Loucy (cell line): ENCODE data around the gene ING2.
"Not testable (repeated sequence)": the region's sequence is repeated elsewhere in the genome, so short reads cannot be mapped to it uniquely, and the experiment has no call there.

Source experiments
- H2AFZ ChIP-seq: fragments of 200-600 bp; sonication (generic); 2 replicates; pipeline ENCODE4 v1.6.0; 2016; ENCODE audit warnings: antibody characterized with exemption, mild to moderate bottlenecking, low read length, moderate library complexity
- H3F3A ChIP-seq: fragments of 200-600 bp; 2 replicates; pipeline ENCODE4 v1.6.0; 2016; ENCODE audit warnings: antibody characterized with exemption, low read depth, mild to moderate bottlenecking
- H3K27me3 ChIP-seq: fragments of 200-600 bp; sonication (generic); 2 replicates; pipeline ENCODE4 v1.6.1; 2014; ENCODE audit warnings: low read length, mild to moderate bottlenecking; ENCODE audit not compliant: insufficient read depth, poor library complexity, severe bottlenecking
- H3K36me3 ChIP-seq: fragments of 200-600 bp; sonication (generic); 2 replicates; pipeline ENCODE4 v1.6.1; 2016; ENCODE audit warnings: low read length; ENCODE audit not compliant: insufficient read depth
- H3K4me1 ChIP-seq: fragments of 200-600 bp; sonication (generic); 2 replicates; pipeline ENCODE4 v1.5.1; 2014; ENCODE audit warnings: low read length, mild to moderate bottlenecking; ENCODE audit not compliant: insufficient read depth, poor library complexity, severe bottlenecking
- H3K4me2 ChIP-seq: fragments of 200-600 bp; sonication (generic); 2 replicates; pipeline ENCODE4 v1.6.0; 2014; ENCODE audit warnings: antibody characterized with exemption, low read length, low read depth, mild to moderate bottlenecking; ENCODE audit not compliant: poor library complexity, severe bottlenecking
- H3K4me3 ChIP-seq: fragments of 200-600 bp; sonication (generic); 2 replicates; pipeline ENCODE4 v1.5.1; 2014; ENCODE audit warnings: low read length, mild to moderate bottlenecking, mixed read lengths; ENCODE audit not compliant: poor library complexity, severe bottlenecking
- H3K79me2 ChIP-seq: fragments of 200-600 bp; sonication (generic); 2 replicates; pipeline ENCODE4 v1.6.1; 2014; ENCODE audit warnings: low read length; ENCODE audit not compliant: insufficient read depth
- H3K9ac ChIP-seq: fragments of 200-600 bp; sonication (generic); 2 replicates; pipeline ENCODE4 v1.6.0; 2014; ENCODE audit warnings: mild to moderate bottlenecking, low read depth, low read length, moderate library complexity; ENCODE audit not compliant: poor library complexity, severe bottlenecking
- H3K9me2 ChIP-seq: fragments of 200-600 bp; sonication (generic); replicated peaks from 2 replicates; pipeline ENCODE4 v1.6.1; 2016; ENCODE audit warnings: low read depth, low read length, mixed read lengths
- H3K9me3 ChIP-seq: fragments of 200-600 bp; sonication (generic); 2 replicates; pipeline ENCODE4 v1.6.1; 2014; ENCODE audit warnings: mild to moderate bottlenecking, antibody characterized with exemption, low read length, low read depth; ENCODE audit not compliant: insufficient read depth
- H4K20me1 ChIP-seq: fragments of 200-600 bp; sonication (generic); 2 replicates; pipeline ENCODE4 v1.6.0; 2014; ENCODE audit warnings: antibody characterized with exemption, low read length, mild to moderate bottlenecking; ENCODE audit not compliant: insufficient read depth, poor library complexity, severe bottlenecking
- CTCF ChIP-seq: fragments of 200-600 bp; sonication (generic); conservative IDR thresholded peaks from 2 replicates; pipeline ENCODE4 v1.5.1; 2014; ENCODE audit warnings: mild to moderate bottlenecking, antibody characterized with exemption, low read length
- EZH2phosphoT487 ChIP-seq: fragments of 200-600 bp; IDR thresholded peaks from 2 replicates; pipeline ENCODE4 v1.6.1; 2018; ENCODE audit warnings: antibody characterized with exemption, mild to moderate bottlenecking, moderate library complexity, borderline replicate concordance

The ING2 gene

GRCh38 chr4:183478123-183478522 lies 26.7 kb upstream of the ING2 start:
- Histone ChIP-seq H3K4me2 (no peak overlapping the region), H3K79me2 (no peaks in the 10 kb centered on the region), H3K4me1 (no peaks in the 10 kb centered on the region), H3K4me3 (no peak overlapping the region), H4K20me1 (no peaks in the 10 kb centered on the region), H3K36me3 (no peaks in the 10 kb centered on the region), H3K9ac (no peak overlapping the region), H3F3A (no peaks in the 10 kb centered on the region), H3K9me3 (no peaks in the 10 kb centered on the region), H3K27me3 (no peaks in the 10 kb centered on the region), H3K9me2 (no peaks in the 10 kb centered on the region), H2AFZ (no peak overlapping the region)
- TF ChIP-seq EZH2phosphoT487 (no peak), CTCF (no peak)

- H3K9me3 ChIP-seq: no peaks in the 10 kb centered on the region
- no peaks in the 10 kb centered on the region for H3F3A ChIP-seq
- no peaks in the 10 kb centered on the region for H3K4me1 ChIP-seq
- TF ChIP-seq EZH2phosphoT487 (no peak), CTCF (no peak)
- no peak overlapping the region for H3K4me3 ChIP-seq
- H3K9me2 ChIP-seq: no peaks in the 10 kb centered on the region
- no peaks in the 10 kb centered on the region for H3K36me3 ChIP-seq
- no peak overlapping the region for H3K9ac ChIP-seq
- H3K27me3 ChIP-seq: no peaks in the 10 kb centered on the region
- no peak overlapping the region for H3K4me2 ChIP-seq
- H2AFZ ChIP-seq: no peak overlapping the region
- no peaks in the 10 kb centered on the region for H3K79me2 ChIP-seq
- H4K20me1 ChIP-seq: no peaks in the 10 kb centered on the region
Observed at GRCh38 chr4:183478926-183479325, 25.9 kb upstream of the ING2 start.

- not testable (repeated sequence) for H2AFZ ChIP-seq
Observed at GRCh38 chr4:183482515-183483095, 22.3 kb upstream of the ING2 start.

GRCh38 chr4:183483997-183484396 lies 20.9 kb upstream of the ING2 start:
- TF ChIP-seq CTCF (no peak), EZH2phosphoT487 (no peak)
- no peaks in the 10 kb centered on the region for H3K4me1 ChIP-seq
- no peak overlapping the region for H3K4me3 ChIP-seq
- no peaks in the 10 kb centered on the region for H3K27me3 ChIP-seq
- H3F3A ChIP-seq: no peaks in the 10 kb centered on the region
- no peak overlapping the region for H3K9ac ChIP-seq
- H3K79me2 ChIP-seq: no peaks in the 10 kb centered on the region
- H3K36me3 ChIP-seq: no peaks in the 10 kb centered on the region
- no peaks in the 10 kb centered on the region for H3K9me2 ChIP-seq
- no peak overlapping the region for H3K4me2 ChIP-seq
- H2AFZ ChIP-seq: no peak overlapping the region
- H4K20me1 ChIP-seq: no peaks in the 10 kb centered on the region
- no peaks in the 10 kb centered on the region for H3K9me3 ChIP-seq

More at GRCh38 chr4:183482515-183483095, 22.3 kb upstream of the ING2 start:
- H3K9ac ChIP-seq, H3K9me3 ChIP-seq, H3K4me3 ChIP-seq, H3K79me2 ChIP-seq, H3K9me2 ChIP-seq, H4K20me1 ChIP-seq, H3F3A ChIP-seq, H3K4me2 ChIP-seq, H3K27me3 ChIP-seq, H3K36me3 ChIP-seq, H3K4me1 ChIP-seq: not testable (repeated sequence)
